ENCODE results near the gene TEX44.
"Not testable (repeated sequence)": the region's sequence is repeated elsewhere in the genome, so short reads cannot be mapped to it uniquely, and the experiment has no call there.

The TEX44 gene

DNA sequence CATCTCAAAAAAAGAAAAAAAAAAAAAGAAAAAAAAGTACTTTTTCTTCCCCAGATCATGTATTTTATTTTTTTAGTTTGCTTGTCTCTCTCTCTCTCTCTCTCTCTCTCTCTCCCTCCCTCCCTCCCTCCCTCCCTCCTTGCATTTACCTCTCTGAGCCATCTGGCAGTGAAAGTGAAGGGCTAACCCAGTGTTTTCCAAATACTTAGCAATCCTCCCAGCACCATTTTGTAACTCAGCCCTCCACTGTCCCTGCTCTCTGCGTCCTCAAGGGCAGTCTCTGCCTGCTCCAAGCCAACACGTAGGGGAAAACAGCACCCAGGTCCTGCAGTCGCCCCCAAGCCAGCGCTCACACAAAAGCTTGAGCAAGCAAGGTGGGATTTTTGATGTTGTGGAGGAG, 19.6 kb upstream of the TEX44 start:
- DNase-seq: no peak

GRCh38 chr2:231573698-231574421, 18.8 kb upstream of the TEX44 start:
- DNase-seq: no peak

DNA sequence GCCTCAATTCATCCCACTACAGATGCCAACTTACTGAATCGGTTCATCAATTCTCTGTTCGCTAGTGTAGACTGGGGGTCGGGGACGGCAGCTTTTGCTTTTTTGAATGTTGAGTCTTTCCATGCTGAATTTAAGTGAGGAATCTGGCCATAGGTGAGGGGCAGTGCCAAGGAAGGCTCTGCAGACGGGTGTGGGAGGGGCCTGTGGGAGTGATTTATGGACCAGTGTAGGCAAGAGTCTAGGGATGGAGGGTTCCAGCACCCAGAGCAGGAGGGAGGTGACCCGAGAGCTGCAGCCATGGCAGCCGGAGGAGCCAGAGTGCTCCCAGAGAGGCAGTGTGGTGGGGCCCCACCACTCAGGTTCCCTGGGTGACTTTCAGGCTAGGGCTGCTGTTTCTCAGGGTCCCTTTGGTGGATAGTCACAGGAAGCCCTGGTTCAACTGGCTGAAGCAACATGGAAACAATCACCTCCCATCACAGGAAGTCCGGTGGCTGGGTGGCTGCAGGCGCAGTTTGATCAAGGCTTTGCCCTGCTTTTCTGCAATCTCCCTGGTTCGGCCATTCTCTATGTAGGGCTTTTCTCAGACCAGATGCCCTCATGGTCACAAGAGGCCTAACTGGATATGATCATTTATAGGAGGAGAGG, 16.9 kb upstream of the TEX44 start:
- no peak for DNase-seq

- no peak for DNase-seq
These were observed 16.2 kb upstream of the TEX44 start for GRCh38 chr2:231576465-231576864.

DNA sequence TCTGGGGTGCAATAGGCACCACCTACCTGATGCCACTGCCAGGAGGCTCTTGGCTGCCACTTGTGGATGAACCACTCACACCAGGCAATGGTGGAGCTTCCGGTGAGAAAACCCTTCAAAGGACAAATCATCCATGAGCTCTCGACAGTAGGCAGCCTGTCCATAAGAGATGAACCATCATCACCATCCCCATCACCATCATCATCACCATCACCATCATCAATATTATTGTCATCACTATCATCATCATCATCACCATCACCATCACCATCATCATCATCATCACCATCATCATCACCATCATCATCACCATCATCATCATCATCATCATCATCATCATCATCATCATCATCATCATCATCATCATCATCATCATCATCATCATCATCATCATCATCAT, 14.0 kb upstream of the TEX44 start:
- not testable (repeated sequence) for DNase-seq

DNA sequence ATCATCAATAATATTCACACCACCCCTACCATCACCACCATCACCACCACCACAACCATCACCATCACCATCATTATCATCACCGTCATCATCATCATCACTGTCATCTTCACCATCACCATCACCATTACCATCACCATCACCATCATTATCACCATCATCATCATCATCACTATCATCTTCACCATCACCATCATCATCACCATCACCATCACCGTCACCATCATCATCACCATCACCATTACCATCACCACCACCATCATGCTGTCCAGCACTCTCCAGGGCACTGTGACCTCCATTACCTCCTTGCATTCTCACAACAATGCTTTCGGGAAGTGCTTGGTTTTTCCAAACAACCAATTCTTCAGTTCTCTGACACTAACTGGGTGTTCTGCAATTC, 13.1 kb upstream of the TEX44 start:
- no peak for DNase-seq

- DNase-seq: no peak
These were observed 11.3 kb upstream of the TEX44 start for GRCh38 chr2:231581328-231581727.

DNA sequence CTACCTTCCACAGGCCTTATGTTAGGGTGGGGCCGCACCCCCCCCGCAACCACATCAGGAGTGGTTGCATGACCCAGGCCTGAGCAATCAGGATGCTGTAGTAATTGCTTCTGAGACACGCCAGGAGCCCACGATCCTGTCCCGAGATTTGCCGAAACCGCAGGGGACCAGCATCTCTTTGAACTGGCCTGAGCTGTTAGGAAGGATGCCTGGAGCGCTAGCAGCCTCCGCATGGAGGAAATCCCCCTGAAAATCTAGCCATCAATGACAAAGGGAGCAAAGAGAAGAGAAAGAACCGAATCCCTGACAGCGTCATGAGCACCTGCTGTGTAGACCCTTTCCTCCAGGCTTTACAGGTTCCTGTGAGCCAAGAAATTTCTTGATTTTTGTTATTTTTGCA, 8.7 kb upstream of the TEX44 start:
- DNase-seq: no peak

- not testable (repeated sequence) for DNase-seq
These were observed 4.9 kb upstream of the TEX44 start for GRCh38 chr2:231587744-231588143.

DNA sequence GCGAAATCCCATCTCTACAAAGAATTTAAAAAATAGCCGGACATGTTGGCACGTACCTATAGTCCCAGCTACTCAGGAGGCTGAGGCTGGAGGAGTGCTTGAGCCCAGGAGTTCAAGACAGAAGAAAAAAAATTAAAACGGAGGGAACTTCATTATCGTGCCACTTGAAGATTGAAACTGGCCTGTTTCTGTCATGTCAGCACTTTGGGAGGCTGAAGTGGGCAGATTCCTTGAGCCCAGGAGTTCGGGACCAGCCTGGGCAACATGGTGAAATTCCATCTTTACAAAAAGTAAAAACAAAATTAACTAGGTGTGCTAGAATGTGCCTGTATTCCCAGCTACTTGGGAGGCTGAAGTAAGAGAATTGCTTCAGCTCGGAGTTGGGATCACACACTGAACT, 3.0 kb upstream of the TEX44 start:
- no peak for DNase-seq

DNA sequence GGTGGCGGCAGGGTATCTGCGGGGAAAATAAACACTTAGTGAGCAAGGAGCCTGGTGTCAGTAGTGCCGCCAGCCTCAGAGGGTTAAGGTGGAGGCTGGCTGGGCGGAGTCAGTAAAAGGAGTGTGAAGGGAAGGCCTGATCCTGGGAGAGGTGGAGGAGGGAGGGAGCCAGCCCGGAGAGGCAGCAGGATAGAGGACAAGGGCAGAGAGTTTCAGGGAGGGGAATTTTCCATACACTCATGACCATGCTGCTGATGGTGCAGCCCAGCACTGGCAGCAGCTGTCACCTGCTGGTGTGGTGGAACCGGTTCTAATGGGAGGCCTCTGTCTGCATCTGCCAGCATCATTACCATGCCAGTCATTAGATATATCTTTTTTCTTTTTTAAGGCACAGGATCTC, 2.0 kb upstream of the TEX44 start:
- DNase-seq: no peak

GRCh38 chr2:231593666-231594065, 1.0 kb downstream of the TEX44 start:
- no peak for DNase-seq

DNA sequence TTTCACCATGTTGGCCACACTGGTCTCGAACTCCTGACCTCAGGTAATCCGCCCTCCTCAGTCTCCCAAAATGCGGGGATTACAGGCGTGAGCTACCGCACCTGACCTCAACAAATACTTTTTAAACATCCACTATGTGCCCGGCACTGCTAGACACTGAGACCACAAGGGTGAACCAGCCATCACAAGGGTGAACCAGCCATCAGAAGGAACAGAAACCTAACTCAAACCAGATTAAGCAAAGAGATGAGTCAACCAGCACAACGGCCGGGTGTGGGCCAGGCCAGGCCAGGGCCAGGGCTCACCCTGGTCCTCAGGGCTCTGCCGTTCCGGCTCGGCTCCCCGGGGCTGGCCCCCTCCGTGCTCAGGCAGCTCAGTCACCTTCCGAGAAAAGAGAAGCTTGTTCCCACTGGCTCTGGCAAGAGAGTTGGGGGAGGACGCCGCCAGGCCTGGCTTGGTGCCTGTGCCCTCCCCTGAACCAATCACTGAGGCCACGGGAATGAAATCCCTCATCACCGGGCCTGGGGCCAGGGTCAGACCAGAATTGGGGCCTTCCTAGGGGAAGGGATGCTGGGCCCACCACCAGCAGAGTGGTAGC, 4.4 kb downstream of the TEX44 start:
- DNase-seq: no peak

DNA sequence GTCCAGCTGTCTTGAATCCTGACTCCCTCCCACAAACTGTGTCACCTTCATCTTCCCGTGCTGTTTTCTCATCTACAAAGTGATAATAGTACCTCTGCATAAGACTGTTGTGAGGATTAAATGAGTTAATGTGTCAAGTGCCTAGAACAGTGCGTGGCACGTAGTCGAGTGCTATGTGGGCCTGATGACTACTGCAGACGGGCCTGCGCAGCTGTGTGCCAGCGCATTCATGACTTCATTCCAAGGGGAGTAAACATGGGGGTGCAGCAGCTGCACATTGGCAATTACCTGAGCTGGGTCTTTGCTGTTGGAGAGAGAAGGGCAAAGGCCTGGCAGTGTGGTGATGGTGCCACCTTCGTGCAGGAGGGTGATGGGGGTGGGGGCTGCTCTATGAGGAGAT, 5.0 kb downstream of the TEX44 start:
- DNase-seq: no peak

DNA sequence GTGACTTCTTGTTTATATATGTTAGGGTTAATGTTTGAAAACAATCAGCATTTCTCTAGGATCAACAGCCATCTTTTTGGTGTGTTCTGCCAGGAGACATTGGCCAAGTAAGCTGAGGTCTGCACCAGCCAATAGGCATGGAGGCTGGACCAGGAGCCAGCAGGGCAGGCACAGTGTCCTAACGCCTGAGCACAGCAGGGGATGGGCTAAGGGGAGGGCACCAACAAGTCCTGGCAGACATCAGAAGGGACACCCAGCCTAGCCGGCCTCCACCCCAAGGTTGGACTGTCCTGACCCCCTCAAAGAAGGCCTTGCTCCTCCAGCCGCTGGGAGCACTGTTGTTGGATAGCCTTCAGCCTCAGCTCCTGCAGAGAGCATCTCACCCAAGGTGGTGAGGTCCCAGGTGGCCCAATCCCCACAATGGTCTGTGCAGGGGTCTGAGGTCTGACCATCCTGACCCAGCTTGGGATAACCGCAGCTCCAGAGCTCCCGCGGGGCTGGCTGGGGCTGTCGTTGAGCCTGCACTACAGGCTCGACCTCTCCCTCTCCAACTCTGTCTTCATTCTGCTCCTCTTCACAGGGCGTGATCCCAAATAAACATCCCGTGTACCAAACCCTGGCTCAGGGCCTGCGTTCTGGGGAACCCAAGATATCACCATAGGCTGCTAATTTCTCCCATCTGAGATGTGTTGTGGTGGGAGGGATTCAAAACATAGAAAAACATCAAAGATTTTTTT, 8.1 kb downstream of the TEX44 start:
- DNase-seq: no peak

GRCh38 chr2:231601356-231602229, 8.9 kb downstream of the TEX44 start:
- DNase-seq: peak; percentile 75

GRCh38 chr2:231602859-231603467, 10.3 kb downstream of the TEX44 start:
- DNase-seq: no peak

DNA sequence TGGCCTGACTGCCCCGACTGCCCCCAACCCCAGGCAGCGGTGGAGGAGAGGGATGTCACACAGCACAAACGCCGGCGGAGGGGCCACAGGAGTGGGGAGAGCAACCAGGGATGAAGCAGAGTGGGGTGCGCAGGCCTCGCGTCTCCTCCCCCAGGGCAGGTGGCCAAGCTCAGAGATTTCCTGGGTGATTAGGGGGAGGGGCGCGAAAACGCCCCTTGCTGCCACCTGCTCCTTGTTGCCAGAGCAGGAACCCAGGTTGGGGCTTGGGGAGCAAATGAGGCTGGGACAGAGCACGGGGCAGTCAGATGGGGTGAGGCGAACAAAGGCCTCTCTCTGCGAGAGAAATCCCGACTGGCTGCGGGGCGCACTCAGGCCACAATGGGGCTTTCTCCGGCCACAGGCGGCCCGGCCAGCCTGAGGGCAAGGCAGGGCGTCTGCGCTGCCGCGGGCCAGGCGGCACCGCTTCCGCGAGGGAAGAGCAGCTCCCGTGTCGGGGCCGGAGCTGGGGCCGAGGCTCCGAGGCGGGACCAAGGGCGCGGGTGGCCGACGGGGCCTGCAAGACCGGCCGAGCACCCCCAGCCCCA, 11.5 kb downstream of the TEX44 start:
- no peak for DNase-seq

DNA sequence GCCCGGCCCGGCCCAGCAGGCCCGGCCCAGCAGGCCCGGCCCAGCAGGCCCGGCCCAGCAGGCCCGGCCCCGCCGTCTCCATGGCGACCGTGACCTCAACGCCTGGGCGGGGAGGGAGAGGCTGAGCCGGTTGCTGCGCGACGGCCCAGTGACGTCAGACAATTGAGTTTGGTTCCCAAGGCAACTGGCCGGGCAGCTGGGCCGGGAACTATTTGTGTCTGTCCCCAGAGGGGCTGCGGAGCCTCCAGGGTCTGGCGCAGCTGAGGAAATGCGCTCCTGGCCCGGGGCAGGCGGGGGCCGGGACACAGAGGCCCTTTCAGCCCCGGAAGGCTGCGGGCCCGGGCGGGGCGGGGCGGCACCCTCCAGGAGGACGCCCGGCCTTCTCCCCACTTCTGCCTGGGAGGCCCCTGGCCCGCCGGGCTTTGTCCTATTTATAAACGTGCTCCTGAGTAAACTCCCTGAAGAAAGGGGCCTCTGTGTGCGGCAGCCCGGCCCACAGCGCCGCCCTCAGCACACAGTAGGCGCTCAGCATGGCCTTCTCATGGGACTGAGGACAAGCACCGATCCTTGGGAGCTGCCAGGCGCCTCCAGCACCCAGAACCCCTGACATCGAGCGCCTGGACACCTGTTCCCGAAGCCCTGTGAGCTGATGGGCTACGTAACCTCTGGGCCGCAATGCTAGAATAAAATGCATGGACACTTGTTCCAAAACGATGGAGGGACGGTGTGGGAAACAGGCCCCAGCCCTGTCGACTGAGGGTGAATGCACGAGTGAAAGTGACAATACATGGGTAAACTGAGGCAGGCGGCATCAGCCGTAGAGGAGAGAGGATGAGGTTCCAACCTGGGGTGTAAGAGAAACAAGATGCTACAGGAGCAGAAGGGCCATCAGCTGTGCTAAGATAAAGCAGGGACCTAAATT, 12.3 kb downstream of the TEX44 start:
- DNase-seq: peak; percentile 88

DNA sequence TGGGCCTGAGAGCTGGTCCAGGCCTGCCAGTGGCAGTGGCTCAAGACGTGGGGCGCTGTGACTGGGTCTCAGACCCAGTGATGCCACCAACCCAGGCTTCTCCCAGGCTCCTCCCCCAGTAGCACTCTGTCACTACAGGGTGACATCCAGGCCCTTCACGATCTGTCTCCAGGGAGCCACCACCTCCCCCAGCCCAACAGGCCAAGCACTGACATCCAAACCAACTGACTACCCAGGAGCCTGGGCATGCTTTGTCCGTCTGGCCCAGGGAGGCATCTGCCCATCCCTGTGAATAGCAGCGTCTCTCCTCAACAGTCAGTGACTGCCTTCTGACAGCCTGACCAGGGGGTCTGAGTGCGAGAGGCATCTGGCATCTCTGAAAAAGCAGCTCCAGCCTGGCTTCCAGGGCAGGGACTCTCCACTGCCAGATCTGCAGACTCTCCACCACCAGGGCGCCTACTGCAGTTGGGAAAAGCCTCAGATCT, 13.0 kb downstream of the TEX44 start:
- no peak for DNase-seq

DNA sequence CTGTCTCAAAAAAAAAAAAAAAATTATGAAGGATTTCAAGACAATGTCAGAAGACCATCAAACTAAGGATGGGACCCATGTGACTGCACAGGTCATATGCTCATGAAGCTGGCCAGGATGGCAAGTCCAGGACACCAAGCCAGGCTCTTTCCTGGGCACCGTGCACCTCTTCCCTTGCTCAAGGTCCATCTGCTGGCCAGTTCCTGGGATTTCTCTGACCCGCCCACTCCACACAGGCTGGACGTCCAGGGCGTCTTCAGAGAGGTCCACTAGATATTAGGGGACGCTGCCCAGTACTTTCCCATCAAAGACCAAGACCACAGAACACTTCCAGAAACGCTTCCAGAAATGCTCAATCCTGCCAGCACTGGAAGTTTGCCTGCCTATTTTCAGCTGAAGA, 14.3 kb downstream of the TEX44 start:
- no peak for DNase-seq

Data from activated gamma-delta T cell treated with Interleukin-2 at 50 U/mL for 16 hours (primary cell).